H1 (cell line): ENCODE measurements around the gene LCE1E. TPM values are rescaled to one million over a fixed set of nuclear protein-coding genes. Genes with fewer than 3 reads are reported as not detected.

Experiments used
- CTCF ChIA-PET: fragments of 300-600 bp; sonication (Branson Sonifier 250); formaldehyde crosslinking; loops from one replicate; lab custom pipeline; 2021; ENCODE audit not compliant: partially characterized antibody; lab: Charles Lee
- POLR2A ChIA-PET: fragments of 300-600 bp; sonication (Branson Sonifier 250); formaldehyde crosslinking; loops from one replicate; lab custom pipeline; 2021; ENCODE audit warnings: inconsistent platforms; ENCODE audit not compliant: partially characterized antibody; lab: Charles Lee
- DNase-seq, 2 experiments: peaks; one replicate each; pipeline versions ENCODE4 v3.0.0 to v3.0.0-alpha.2; 2010 to 2022; ENCODE audit warnings: low spot score in 2 of 2, low read depth in 1 of 2, mixed read lengths in 1 of 2
- FAIRE-seq: peaks from 2 replicates; lab custom pipeline; 2011; peaks lifted over from hg19 to GRCh38; lab: Jason Lieb, UNC
- H2AFZ ChIP-seq: 2 replicates; pipeline ENCODE4 v1.8.1; 2012; ENCODE audit warnings: low read length, inconsistent platforms
- H2AK5ac ChIP-seq: 2 replicates; pipeline ENCODE4 v1.6.1; 2013; ENCODE audit warnings: low read depth, low read length
- H2BK120ac ChIP-seq: replicated peaks from 2 replicates; pipeline ENCODE3; 2013; ENCODE audit warnings: low read depth, low read length, inconsistent platforms
- H2BK12ac ChIP-seq: 2 replicates; pipeline ENCODE4 v1.6.1; 2013; ENCODE audit warnings: low read depth, low read length
- H2BK15ac ChIP-seq: 2 replicates; pipeline ENCODE4 v1.6.1; 2013; ENCODE audit warnings: low read length
- H2BK20ac ChIP-seq: 2 replicates; pipeline ENCODE4 v1.6.1; 2013; ENCODE audit warnings: low read length
- H2BK5ac ChIP-seq: 2 replicates; pipeline ENCODE4 v1.6.1; 2013; ENCODE audit warnings: low read depth, low read length
- H3K14ac ChIP-seq: 2 replicates; pipeline ENCODE4 v1.6.1; 2013; ENCODE audit warnings: inconsistent platforms; ENCODE audit not compliant: insufficient read length
- H3K18ac ChIP-seq: 2 replicates; pipeline ENCODE4 v1.6.1; 2013; ENCODE audit warnings: low read length; ENCODE audit errors: extremely low read depth
- H3K23ac ChIP-seq: 2 replicates; pipeline ENCODE4 v1.6.1; 2013; ENCODE audit warnings: inconsistent platforms; ENCODE audit not compliant: insufficient read length
- H3K23me2 ChIP-seq: 2 replicates; pipeline ENCODE4 v1.6.1; 2013; ENCODE audit warnings: low read depth, low read length
- H3K27ac ChIP-seq: 2 replicates; pipeline ENCODE4 v1.6.1; 2011; ENCODE audit warnings: low read depth, low read length, inconsistent platforms
- H3K27me3 ChIP-seq, 4 experiments: replicated peaks in 1 of 4; 1 replicate in 1 of 4; 2 replicates in 3 of 4; pipeline versions ENCODE4 v1.6.1 to v1.8.1; 2011 to 2013; ENCODE audit warnings: low read length in 3 of 4, mild to moderate bottlenecking in 3 of 4, inconsistent platforms in 2 of 4, mixed read lengths in 2 of 4, moderate library complexity in 1 of 4; ENCODE audit not compliant: control insufficient read depth in 3 of 4, insufficient read depth in 3 of 4; ENCODE audit errors: extremely low read depth in 1 of 4
- H3K36me3 ChIP-seq, 4 experiments: 2 replicates each; pipeline versions ENCODE4 v1.6.1 to v1.8.1; 2011 to 2013; ENCODE audit warnings: mild to moderate bottlenecking in 4 of 4, low read length in 3 of 4, moderate library complexity in 2 of 4, control low read depth in 1 of 4, inconsistent platforms in 1 of 4; ENCODE audit not compliant: insufficient read depth in 4 of 4, control insufficient read depth in 2 of 4
- H3K4ac ChIP-seq: replicated peaks from 2 replicates; pipeline ENCODE3; 2013; ENCODE audit warnings: low read length, low read depth, mixed read lengths, inconsistent platforms; ENCODE audit not compliant: insufficient read length
- H3K4me1 ChIP-seq, 4 experiments: replicated peaks in 1 of 4; 1 replicate in 1 of 4; 2 replicates in 3 of 4; pipeline versions ENCODE4 v1.6.1 to v1.8.1; 2011 to 2013; ENCODE audit warnings: low read length in 3 of 4, inconsistent platforms in 2 of 4, mixed read lengths in 1 of 4; ENCODE audit not compliant: insufficient read depth in 4 of 4, control insufficient read depth in 3 of 4
- H3K4me2 ChIP-seq, 2 experiments: 2 replicates each; pipeline versions ENCODE4 v1.6.1 to v1.8.1; 2011 to 2013; ENCODE audit warnings: low read depth in 2 of 2, low read length in 2 of 2, control low read depth in 1 of 2, inconsistent platforms in 1 of 2, mild to moderate bottlenecking in 1 of 2; ENCODE audit not compliant: insufficient read depth in 1 of 2
- H3K4me3 ChIP-seq, 4 experiments: fragments of 200-600, 300-600 bp in 1 of 4; sonication (generic), shearing (Covaris generic), sonication (Bioruptor Twin) in 1 of 4; 2 replicates each; pipeline versions ENCODE4 v1.5.1 to v1.8.1; 2011 to 2016; ENCODE audit warnings: low read length in 4 of 4, low read depth in 3 of 4, control low read depth in 2 of 4, inconsistent platforms in 2 of 4, mild to moderate bottlenecking in 2 of 4, mixed read lengths in 1 of 4, moderate library complexity in 1 of 4; ENCODE audit not compliant: insufficient read depth in 2 of 4; ENCODE audit errors: extremely low read depth in 1 of 4
- H3K56ac ChIP-seq: replicated peaks from 2 replicates; pipeline ENCODE3; 2013; ENCODE audit warnings: low read depth, mild to moderate bottlenecking, mixed read lengths, low read length, inconsistent platforms; ENCODE audit not compliant: insufficient read length
- H3K79me1 ChIP-seq: 2 replicates; pipeline ENCODE4 v1.6.1; 2013; ENCODE audit warnings: low read depth, low read length, control low read depth
- H3K79me2 ChIP-seq, 2 experiments: 2 replicates each; pipeline versions ENCODE4 v1.6.1 to v1.8.1; 2012 to 2013; ENCODE audit warnings: low read length in 2 of 2, mild to moderate bottlenecking in 2 of 2, inconsistent platforms in 1 of 2; ENCODE audit not compliant: insufficient read depth in 2 of 2, control insufficient read depth in 1 of 2
- H3K9ac ChIP-seq, 4 experiments: replicated peaks in 1 of 4; 1 replicate in 1 of 4; 2 replicates in 3 of 4; pipeline versions ENCODE4 v1.6.1 to v1.8.1; 2011 to 2013; ENCODE audit warnings: low read depth in 3 of 4, low read length in 3 of 4, control low read depth in 2 of 4, mild to moderate bottlenecking in 2 of 4, moderate library complexity in 2 of 4, inconsistent platforms in 1 of 4; ENCODE audit errors: extremely low read depth in 1 of 4
- H3K9me3 ChIP-seq, 2 experiments: 2 replicates each; pipeline versions ENCODE4 v1.6.1 to v1.8.1; 2012 to 2013; ENCODE audit warnings: mild to moderate bottlenecking in 2 of 2, moderate library complexity in 2 of 2, control low read depth in 1 of 2, inconsistent platforms in 1 of 2, low read depth in 1 of 2, low read length in 1 of 2, mixed read lengths in 1 of 2; ENCODE audit not compliant: insufficient read depth in 2 of 2
- H4K20me1 ChIP-seq, 2 experiments: replicated peaks in 1 of 2; 2 replicates each; pipeline versions ENCODE3 to v1.8.1; 2011 to 2013; ENCODE audit warnings: inconsistent platforms in 2 of 2, low read length in 2 of 2, mild to moderate bottlenecking in 1 of 2; ENCODE audit not compliant: insufficient read depth in 2 of 2, control insufficient read depth in 1 of 2
- H4K5ac ChIP-seq: 2 replicates; pipeline ENCODE4 v1.6.1; 2013; ENCODE audit warnings: low read length, low read depth, mixed read lengths, inconsistent platforms; ENCODE audit not compliant: insufficient read length
- H4K8ac ChIP-seq: 2 replicates; pipeline ENCODE4 v1.8.0; 2013; ENCODE audit warnings: mild to moderate bottlenecking, moderate library complexity, low read length, inconsistent platforms; ENCODE audit not compliant: insufficient read depth; ENCODE audit errors: extremely low read depth
- H4K91ac ChIP-seq: replicated peaks from 2 replicates; pipeline ENCODE3; 2013; ENCODE audit warnings: low read length, mixed read lengths, inconsistent platforms; ENCODE audit not compliant: insufficient read length
- CHD1 ChIP-seq: IDR thresholded peaks from 2 replicates; pipeline ENCODE4 v1.6.1; 2012; ENCODE audit warnings: low read depth, low read length, improper control_type of control experiment
- WGBS, 2 experiments: shearing (Covaris generic) in 1 of 2; methylation state at CpG; one replicate each; pipeline versions ENCODE4 v1.1.6 to v1.1.7; 2013 to 2015; ENCODE audit warnings: low lambda C conversion rate in 2 of 2, mixed read lengths in 2 of 2, inconsistent platforms in 1 of 2, low coverage in 1 of 2, missing lambda C conversion rate in 1 of 2; ENCODE audit not compliant: insufficient replicate concordance in 2 of 2, insufficient coverage in 1 of 2, insufficient read length in 1 of 2; ENCODE audit errors: extremely low coverage in 1 of 2, missing lambda C conversion rate in 1 of 2; 5-methylcytosine and 5-hydroxymethylcytosine counted together
- polyA plus RNA-seq, 7 experiments: library from polyadenylated mRNA; depleted of rRNA in 3 of 7; stranded (reverse) in 5 of 7; unstranded in 2 of 7; fragments of >200 nt in 5 of 7; fragments of 200-250 nt in 2 of 7; gene quantifications; 1 replicate in 5 of 7; 2 replicates in 1 of 7; 4 replicates in 1 of 7; pipeline versions ENCODE4 v1.2.1 to v1.2.3, GENCODE V29; 2011 to 2013; ENCODE audit warnings: missing spikeins in 2 of 7, mixed read lengths in 2 of 7
- total RNA-seq: library from RNA; stranded (reverse); fragmentation: NEBNext Ultra II Directional; extraction: Animal tissue kit (Norgen Biotek cat#: 25700); gene quantifications from 2 replicates; pipeline ENCODE4 v1.2.1, GENCODE V29; 2021

LCE1E gene
- total and polyA plus RNA-seq, 2 of the 8 experiments (the other 6 are each of a cell fraction or from before 2014, with no cell fraction given), result not detected

DNA sequence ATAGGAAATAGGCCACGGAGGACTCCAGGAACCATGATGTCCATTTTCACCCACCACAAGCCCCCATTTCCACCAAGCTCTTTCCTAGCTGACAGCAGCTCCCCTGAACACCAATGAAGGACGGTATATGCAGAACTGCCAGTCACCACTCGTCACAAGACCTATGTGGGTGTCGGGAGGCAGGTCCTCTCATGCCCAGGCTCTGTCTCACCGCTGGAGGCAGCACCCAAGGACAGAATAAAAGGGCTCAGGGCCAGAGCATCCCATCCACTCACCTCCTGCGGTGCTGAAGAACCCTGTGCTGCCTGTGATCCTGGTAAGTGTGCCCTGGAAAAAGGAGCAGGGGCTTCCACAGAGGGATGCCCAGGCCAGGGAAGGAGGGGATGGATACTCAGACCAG is 11.2 kb upstream of the LCE1E start, which contains the start of gene LCE1F:
Gene LCE1F (plus strand): TSS at position 266 of the 400 bp plus-strand sequence. CDS start 1,232 bp downstream, outside the sequence.
- no peak within 1 kb of the TSS for H2AFZ ChIP-seq
- H2BK5ac ChIP-seq, result no peak within 1 kb of the TSS
- H3K27me3 ChIP-seq, result no peaks in the 10 kb centered on the region
- H3K79me2 ChIP-seq, result no peaks in the 10 kb centered on the region
- H3K56ac ChIP-seq, result no peak within 1 kb of the TSS
- H2BK120ac ChIP-seq, result no peak within 1 kb of the TSS
- 55% methylated on average over 6 of the region's 6 CpGs; no CpG with 5 or more reads in 1 of the 2 experiments for WGBS, 2 experiments
- H4K20me1 ChIP-seq, result no peaks in the 10 kb centered on the region
- H3K23me2 ChIP-seq, result no peaks in the 10 kb centered on the region
- no peak within 1 kb of the TSS for H3K9ac ChIP-seq
- H3K79me1 ChIP-seq, result no peaks in the 10 kb centered on the region
- H4K5ac ChIP-seq, result no peak within 1 kb of the TSS
- ChIA-PET POLR2A (no interaction called here), CTCF (interaction anchor here (0.6 kb wide), 1 partner anchor 512 kb away, joined by 3 read pairs; no protein-coding TSS in a partner anchor)
- peaks cover 56 to 77% of the 10 kb centered on the region in 2 experiments for H3K9me3 ChIP-seq
- DNase-seq, result no peak
- H2BK12ac ChIP-seq, result no peak within 1 kb of the TSS
- no peak for TF ChIP-seq CHD1
- H3K18ac ChIP-seq, result no peak within 1 kb of the TSS
- no peak within 1 kb of the TSS for H3K4me2 ChIP-seq
- no peak within 1 kb of the TSS for H4K8ac ChIP-seq
- no peaks in the 10 kb centered on the region for H3K36me3 ChIP-seq
- no peak within 1 kb of the TSS for H3K4me3 ChIP-seq
- H3K23ac ChIP-seq, result no peak within 1 kb of the TSS
- H2AK5ac ChIP-seq, result no peak within 1 kb of the TSS
- no peak for FAIRE-seq
- H3K27ac ChIP-seq, result no peak within 1 kb of the TSS
- H3K14ac ChIP-seq, result no peak within 1 kb of the TSS
- H2BK15ac ChIP-seq, result no peak within 1 kb of the TSS
- no peak within 1 kb of the TSS for H4K91ac ChIP-seq
- no peak within 1 kb of the TSS for H3K4ac ChIP-seq
- no peaks in the 10 kb centered on the region for H3K4me1 ChIP-seq
- no peak within 1 kb of the TSS for H2BK20ac ChIP-seq
